Measurements from ENCODE around the gene SH3D19. TPM values are rescaled to one million over a fixed set of nuclear protein-coding genes. Genes with fewer than 3 reads are reported as not detected.

The SH3D19 gene
- total RNA-seq, 1 experiment from 2014 or later = not detected

GRCh38 chr4:151347490-151348235 is 22.3 kb upstream of the SH3D19 start:
- Histone ChIP-seq H3K27me3 (ENCODE audit: low read length) (no peaks in the 10 kb centered on the region; the same call in 1 of the 2 replicates), H3K4me2 (ENCODE audit: low read depth, low read length, poor library complexity, severe bottlenecking) (no peak overlapping the region), H4K20me1 (ENCODE audit: insufficient read depth, low read depth, low read length) (no peaks in the 10 kb centered on the region), H2AFZ (ENCODE audit: low read length) (no peak overlapping the region), H3K4me1 (ENCODE audit: low read length) (no peaks in the 10 kb centered on the region), H3K27ac (ENCODE audit: low read length) (no peak overlapping the region), H3K4me3 (ENCODE audit: low read length) (no peak overlapping the region), H3K36me3 (ENCODE audit: insufficient read depth, low read length) (no peaks in the 10 kb centered on the region), H3K9ac (ENCODE audit: low read length) (no peak overlapping the region), H3K9me3 (ENCODE audit: low read length) (no peaks in the 10 kb centered on the region), H3K9me2 (replicated peaks; ENCODE audit: insufficient read depth, low read length) (no peaks in the 10 kb centered on the region), H3K79me2 (ENCODE audit: low read length) (no peaks in the 10 kb centered on the region)
- DNase-seq = no peak

DNA sequence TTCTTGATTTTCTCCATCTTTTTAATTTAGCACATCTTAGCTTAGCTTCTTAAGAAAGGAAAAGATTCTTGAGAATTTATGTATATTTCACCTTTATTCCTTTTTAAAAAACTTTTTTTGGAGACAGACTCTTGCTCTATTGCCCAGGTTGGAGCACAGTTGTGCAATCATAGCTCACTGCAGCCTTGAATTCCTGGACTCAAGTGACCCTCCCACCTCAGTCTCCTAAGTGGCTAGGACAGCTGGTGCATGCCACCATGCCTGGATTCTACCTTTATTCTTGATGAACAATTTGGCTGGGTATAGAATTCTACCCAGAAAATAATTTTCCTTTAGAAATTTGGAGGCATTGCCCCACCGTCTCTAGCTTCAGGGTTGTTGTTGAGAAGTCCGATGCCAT is 19.5 kb upstream of the SH3D19 start:
- Histone ChIP-seq H3K36me3 (ENCODE audit: insufficient read depth, low read length) (no peaks in the 10 kb centered on the region), H3K79me2 (ENCODE audit: low read length) (no peaks in the 10 kb centered on the region), H3K4me3 (ENCODE audit: low read length) (no peak overlapping the region), H3K27ac (ENCODE audit: low read length) (no peak overlapping the region), H3K27me3 (ENCODE audit: low read length) (no peaks in the 10 kb centered on the region; the same call in 1 of the 2 replicates), H3K9ac (ENCODE audit: low read length) (no peak overlapping the region), H3K4me2 (ENCODE audit: low read depth, low read length, poor library complexity, severe bottlenecking) (no peak overlapping the region), H3K4me1 (ENCODE audit: low read length) (no peaks in the 10 kb centered on the region), H2AFZ (ENCODE audit: low read length) (no peak overlapping the region), H3K9me2 (replicated peaks; ENCODE audit: insufficient read depth, low read length) (no peaks in the 10 kb centered on the region), H3K9me3 (ENCODE audit: low read length) (no peaks in the 10 kb centered on the region), H4K20me1 (ENCODE audit: insufficient read depth, low read depth, low read length) (no peaks in the 10 kb centered on the region)
- DNase-seq = no peak

DNA sequence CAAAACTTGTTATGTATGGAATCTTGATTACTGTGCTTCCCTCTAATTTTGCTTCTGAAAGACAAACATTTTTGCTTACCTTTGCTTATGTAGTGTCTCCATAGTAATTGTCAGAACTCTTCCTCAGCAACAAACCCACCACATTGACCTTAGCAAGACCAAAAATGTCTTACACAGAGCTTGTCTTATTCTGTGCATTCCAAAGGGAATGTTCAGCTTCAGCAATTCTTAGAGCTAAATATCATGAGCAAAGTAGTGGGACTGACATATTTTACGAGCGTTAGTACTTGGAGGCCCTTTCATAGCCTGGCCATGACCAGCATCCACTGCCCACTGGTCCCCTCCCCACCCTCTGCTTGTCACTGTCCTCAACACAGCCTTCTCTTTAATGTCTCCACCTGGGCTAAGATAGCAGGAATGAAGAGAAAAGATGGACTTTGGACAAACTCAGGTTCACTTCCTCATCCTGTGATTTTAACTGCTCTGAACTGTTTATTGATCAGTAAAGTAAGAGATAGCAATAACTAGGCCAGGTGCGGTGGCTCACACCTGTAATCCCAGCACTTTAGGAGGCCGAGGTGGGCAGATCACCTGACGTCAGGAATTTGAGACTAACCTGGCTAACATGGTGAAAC is 15.5 kb upstream of the SH3D19 start:
- Histone ChIP-seq H3K4me3 (ENCODE audit: low read length) (no peak overlapping the region), H3K9me3 (ENCODE audit: low read length) (no peaks in the 10 kb centered on the region), H4K20me1 (ENCODE audit: insufficient read depth, low read depth, low read length) (no peaks in the 10 kb centered on the region), H3K36me3 (ENCODE audit: insufficient read depth, low read length) (no peaks in the 10 kb centered on the region), H3K9me2 (replicated peaks; ENCODE audit: insufficient read depth, low read length) (no peaks in the 10 kb centered on the region), H3K79me2 (ENCODE audit: low read length) (no peaks in the 10 kb centered on the region), H3K27me3 (ENCODE audit: low read length) (no peaks in the 10 kb centered on the region), H2AFZ (ENCODE audit: low read length) (no peak overlapping the region), H3K27ac (ENCODE audit: low read length) (no peak overlapping the region), H3K9ac (ENCODE audit: low read length) (no peak overlapping the region), H3K4me2 (ENCODE audit: low read depth, low read length, poor library complexity, severe bottlenecking) (no peak overlapping the region), H3K4me1 (ENCODE audit: low read length) (no peaks in the 10 kb centered on the region)
- DNase-seq = no peak

DNA sequence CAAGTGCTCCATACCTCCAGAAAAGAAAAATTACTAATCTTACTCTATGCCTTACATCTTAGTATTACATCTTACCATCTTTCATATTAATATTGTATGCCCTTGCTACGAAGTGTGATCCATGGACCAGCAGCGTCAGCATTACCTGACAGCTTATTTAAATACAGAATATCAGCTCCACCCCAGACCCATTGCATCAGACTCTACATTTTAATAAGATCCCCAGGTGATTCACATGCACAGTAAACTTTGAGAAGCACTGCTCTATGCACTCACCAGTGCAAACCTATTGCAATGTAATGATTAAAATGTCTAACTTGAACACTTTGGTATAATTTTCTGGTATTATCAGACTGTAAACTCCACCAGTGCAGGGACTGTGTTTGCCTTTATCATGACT is 14.1 kb upstream of the SH3D19 start:
- H3K4me1 ChIP-seq (ENCODE audit: low read length) = no peaks in the 10 kb centered on the region
- H3K36me3 ChIP-seq (ENCODE audit: insufficient read depth, low read length) = no peaks in the 10 kb centered on the region
- no peak for DNase-seq
- no peaks in the 10 kb centered on the region for H3K9me3 ChIP-seq (ENCODE audit: low read length)
- H4K20me1 ChIP-seq (ENCODE audit: insufficient read depth, low read depth, low read length) = no peaks in the 10 kb centered on the region
- no peak overlapping the region for H2AFZ ChIP-seq (ENCODE audit: low read length)
- no peak overlapping the region for H3K4me2 ChIP-seq (ENCODE audit: low read depth, low read length, poor library complexity, severe bottlenecking)
- H3K4me3 ChIP-seq (ENCODE audit: low read length) = no peak overlapping the region
- no peak overlapping the region for H3K9ac ChIP-seq (ENCODE audit: low read length)
- no peaks in the 10 kb centered on the region for H3K79me2 ChIP-seq (ENCODE audit: low read length)
- H3K9me2 ChIP-seq (replicated peaks; ENCODE audit: insufficient read depth, low read length) = no peaks in the 10 kb centered on the region
- H3K27me3 ChIP-seq (ENCODE audit: low read length) = no peaks in the 10 kb centered on the region
- no peak overlapping the region for H3K27ac ChIP-seq (ENCODE audit: low read length)

- Histone ChIP-seq H2AFZ (ENCODE audit: low read length) (no peak overlapping the region), H3K4me2 (ENCODE audit: low read depth, low read length, poor library complexity, severe bottlenecking) (no peak overlapping the region)
- DNase-seq = no peak
Observed at GRCh38 chr4:151331276-151332042, 6.1 kb upstream of the SH3D19 start.

GRCh38 chr4:151329217-151330007 is 4.0 kb upstream of the SH3D19 start:
- Histone ChIP-seq H3K9ac (ENCODE audit: low read length) (no peak overlapping the region), H3K9me2 (replicated peaks; ENCODE audit: insufficient read depth, low read length) (no peaks in the 10 kb centered on the region), H3K79me2 (ENCODE audit: low read length) (no peaks in the 10 kb centered on the region), H3K36me3 (ENCODE audit: insufficient read depth, low read length) (no peaks in the 10 kb centered on the region), H2AFZ (ENCODE audit: low read length) (no peak overlapping the region), H3K4me2 (ENCODE audit: low read depth, low read length, poor library complexity, severe bottlenecking) (no peak overlapping the region), H3K27ac (ENCODE audit: low read length) (no peak overlapping the region), H3K4me1 (ENCODE audit: low read length) (no peaks in the 10 kb centered on the region), H4K20me1 (ENCODE audit: insufficient read depth, low read depth, low read length) (no peaks in the 10 kb centered on the region), H3K9me3 (ENCODE audit: low read length) (no peaks in the 10 kb centered on the region), H3K27me3 (ENCODE audit: low read length) (no peaks in the 10 kb centered on the region), H3K4me3 (ENCODE audit: low read length) (no peak overlapping the region)
- no peak for DNase-seq

More at GRCh38 chr4:151331276-151332042, 6.1 kb upstream of the SH3D19 start:
- H3K4me3 ChIP-seq (ENCODE audit: low read length) = no peak overlapping the region
- H3K9me2 ChIP-seq (replicated peaks; ENCODE audit: insufficient read depth, low read length) = no peaks in the 10 kb centered on the region
- no peak overlapping the region for H3K9ac ChIP-seq (ENCODE audit: low read length)
- H3K27ac ChIP-seq (ENCODE audit: low read length) = no peak overlapping the region
- H3K27me3 ChIP-seq (ENCODE audit: low read length) = no peaks in the 10 kb centered on the region
- H4K20me1 ChIP-seq (ENCODE audit: insufficient read depth, low read depth, low read length) = no peaks in the 10 kb centered on the region
- no peaks in the 10 kb centered on the region for H3K36me3 ChIP-seq (ENCODE audit: insufficient read depth, low read length)
- no peaks in the 10 kb centered on the region for H3K79me2 ChIP-seq (ENCODE audit: low read length)
- H3K9me3 ChIP-seq (ENCODE audit: low read length) = no peaks in the 10 kb centered on the region
- no peaks in the 10 kb centered on the region for H3K4me1 ChIP-seq (ENCODE audit: low read length)

DNA sequence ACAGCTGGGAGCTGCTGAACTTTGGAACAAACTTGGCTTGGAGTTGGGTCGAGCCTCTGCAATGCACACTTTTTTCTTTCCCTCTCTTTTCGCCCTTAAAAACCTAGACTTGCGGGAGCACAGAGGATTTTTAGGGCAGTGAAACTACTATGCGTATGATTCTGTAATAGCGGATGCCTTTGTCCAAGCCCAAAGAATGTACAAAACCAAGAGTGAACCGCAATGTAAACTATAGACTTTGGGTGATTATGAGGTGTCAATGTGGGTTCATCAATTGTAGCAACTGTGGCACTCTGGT is 493 bp upstream of the SH3D19 start:
- no peaks in the 10 kb centered on the region for H4K20me1 ChIP-seq (ENCODE audit: insufficient read depth, low read depth, low read length)
- no peaks in the 10 kb centered on the region for H3K9me3 ChIP-seq (ENCODE audit: low read length)
- no peak for DNase-seq
- H3K79me2 ChIP-seq (ENCODE audit: low read length) = no peaks in the 10 kb centered on the region
- no peak overlapping the region for H3K27ac ChIP-seq (ENCODE audit: low read length)
- H3K4me1 ChIP-seq (ENCODE audit: low read length) = no peaks in the 10 kb centered on the region
- no peaks in the 10 kb centered on the region for H3K9me2 ChIP-seq (replicated peaks; ENCODE audit: insufficient read depth, low read length)
- no peak overlapping the region for H3K9ac ChIP-seq (ENCODE audit: low read length)
- H3K4me2 ChIP-seq (ENCODE audit: low read depth, low read length, poor library complexity, severe bottlenecking) = no peak overlapping the region
- H2AFZ ChIP-seq (ENCODE audit: low read length) = no peak overlapping the region
- H3K4me3 ChIP-seq (ENCODE audit: low read length) = no peak overlapping the region
- H3K36me3 ChIP-seq (ENCODE audit: insufficient read depth, low read length) = no peaks in the 10 kb centered on the region
- H3K27me3 ChIP-seq (ENCODE audit: low read length) = no peaks in the 10 kb centered on the region

DNA sequence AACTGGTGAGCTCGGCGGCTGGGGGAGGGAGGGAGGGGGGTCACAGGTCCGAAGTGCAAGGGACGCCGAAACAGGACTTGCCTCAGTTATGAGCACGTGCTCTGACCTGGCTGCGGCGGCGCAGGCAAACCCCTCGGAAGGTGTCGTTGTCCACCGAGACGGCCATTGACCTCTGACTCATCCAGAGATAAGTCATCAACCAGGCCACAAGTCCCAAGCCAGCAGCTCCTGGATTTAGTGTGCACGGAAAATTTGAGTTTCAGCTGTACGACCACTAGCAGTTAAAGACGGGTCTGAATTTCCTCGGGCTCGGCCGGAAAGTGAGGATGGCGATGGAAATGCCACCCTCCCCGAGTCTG is 674 bp downstream of the SH3D19 start:
- no peaks in the 10 kb centered on the region for H3K79me2 ChIP-seq (ENCODE audit: low read length)
- DNase-seq = no peak
- H3K9me2 ChIP-seq (replicated peaks; ENCODE audit: insufficient read depth, low read length) = no peaks in the 10 kb centered on the region
- H2AFZ ChIP-seq (ENCODE audit: low read length) = no peak overlapping the region
- H3K4me3 ChIP-seq (ENCODE audit: low read length) = no peak overlapping the region
- H3K4me2 ChIP-seq (ENCODE audit: low read depth, low read length, poor library complexity, severe bottlenecking) = no peak overlapping the region
- H4K20me1 ChIP-seq (ENCODE audit: insufficient read depth, low read depth, low read length) = no peaks in the 10 kb centered on the region
- H3K4me1 ChIP-seq (ENCODE audit: low read length) = no peaks in the 10 kb centered on the region
- no peak overlapping the region for H3K27ac ChIP-seq (ENCODE audit: low read length)
- no peak overlapping the region for H3K9ac ChIP-seq (ENCODE audit: low read length)
- H3K9me3 ChIP-seq (ENCODE audit: low read length) = no peaks in the 10 kb centered on the region
- no peaks in the 10 kb centered on the region for H3K36me3 ChIP-seq (ENCODE audit: insufficient read depth, low read length)
- no peaks in the 10 kb centered on the region for H3K27me3 ChIP-seq (ENCODE audit: low read length)

Data from Karpas-422 (cell line).